ENCODE results near the gene ARPC1B. TPM values are rescaled to one million over a fixed set of nuclear protein-coding genes. Genes with fewer than 3 reads are reported as not detected.

ARPC1B gene
- total and polyA plus RNA-seq, 2 of the 4 experiments (the other 2 are of a cell fraction), result 351 to 488 TPM

- Histone ChIP-seq H4K5ac (ENCODE audit: low read depth, low read length) (peak overlapping the region; percentile 14; the same call in 1 of the 2 replicates), H3K27me3 (ENCODE audit: control insufficient read depth, insufficient read depth, low read length) (no peaks in the 10 kb centered on the region), H4K20me1 (ENCODE audit: insufficient read depth, low read length) (peaks cover 50% of the 10 kb centered on the region), H3K27ac (ENCODE audit: insufficient read depth, low read length) (peak overlapping the region; percentile 99), H4K8ac (ENCODE audit: low read depth in 2 of 2, low read length in 2 of 2) (peak overlapping the region; percentile 86 to 95), H3K4me3 (ENCODE audit: insufficient read depth, low read depth, low read length) (peak overlapping the region; percentile 57), H3K4me1 (ENCODE audit: control insufficient read depth, insufficient read depth, low read length) (peaks cover 8% of the 10 kb centered on the region; the same call in 1 of the 2 replicates), H3K36me3 (ENCODE audit: control insufficient read depth, insufficient read depth, low read length) (peaks cover 29% of the 10 kb centered on the region), H2BK5ac (ENCODE audit: low read depth, low read length, poor library complexity, severe bottlenecking) (peak overlapping the region; percentile 51), H4K91ac (ENCODE audit: insufficient read depth, low read depth, low read length) (peak overlapping the region; percentile 10; the same call in 1 of the 2 replicates), H3K9me1 (ENCODE audit: insufficient read depth, low read length) (peaks cover 10% of the 10 kb centered on the region), H3K4me2 (ENCODE audit: low read depth, low read length) (peak overlapping the region; percentile 96), H3K23ac (ENCODE audit: low read depth, low read length) (peak overlapping the region; percentile 84), H3K18ac (ENCODE audit: low read depth, low read length) (no peak overlapping the region), H2AFZ (replicated peaks; ENCODE audit: low read length, poor library complexity) (peak overlapping the region; percentile 100), H3K9me3 (ENCODE audit: control insufficient read depth, insufficient read depth, low read length) (no peaks in the 10 kb centered on the region), H3K14ac (replicated peaks; ENCODE audit: low read depth, low read length) (peak overlapping the region; percentile 84), H2BK120ac (ENCODE audit: low read depth, low read length) (no peak overlapping the region), H2AK5ac (ENCODE audit: low read depth, low read length) (peak overlapping the region; percentile 65; the same call in 1 of the 2 replicates), H2BK20ac (ENCODE audit: low read depth, low read length) (no peak overlapping the region), H3K79me1 (ENCODE audit: low read depth in 1 of 2, low read length in 2 of 2) (peaks cover 16 to 56% of the 10 kb centered on the region in 2 experiments), H3K9ac (ENCODE audit: low read depth, low read length) (peak overlapping the region; percentile 98), H2BK15ac (ENCODE audit: low read depth, low read length) (no peak overlapping the region), H3K56ac (ENCODE audit: extremely low read depth, insufficient read depth, low read length) (peak overlapping the region; percentile 100), H3K4ac (ENCODE audit: low read depth, low read length) (peak overlapping the region; percentile 81), H2AK9ac (replicated peaks; ENCODE audit: low read depth, low read length, poor library complexity) (peak overlapping the region; percentile 73)
- ChIA-PET POLR2A (ENCODE audit: unreplicated experiment) (interaction anchor here (0.5 to 1.4 kb wide), 4 partner anchors 9 to 80 kb away, joined by 3 to 4 read pairs (median 4); partner anchors contain the start of genes CPSF4 and PTCD1), CTCF (interaction anchor here (0.6 kb wide), 1 partner anchor 12 kb away, joined by 4 read pairs; no protein-coding TSS in a partner anchor)
- DNase-seq (no peak), ATAC-seq (ENCODE audit: low read depth) (peak; percentile 0; the same call in 1 of the 2 replicates)
- WGBS, 2 experiments (ENCODE audit: extremely low coverage in 2 of 2, insufficient read length in 1 of 2), result 0% methylated on average over 11 of the region's 18 CpGs; no CpG with 5 or more reads in 1 of the 2 experiments
- TF ChIP-seq ELK1 (IDR thresholded peaks at IDR 0.05; ENCODE audit: borderline replicate concordance, low read depth, low read length), result no peak
- TF ChIP-seq POLR2A (IDR thresholded peaks at IDR 0.05; ENCODE audit: low read depth, low read length), result no peak
- no peak for TF ChIP-seq BHLHE40 (IDR thresholded peaks at IDR 0.05; ENCODE audit: low read depth, low read length)
- no peak for TF ChIP-seq RAD21 (IDR thresholded peaks at IDR 0.05; ENCODE audit: low read length)
- TF ChIP-seq USF2 (IDR thresholded peaks at IDR 0.05; ENCODE audit: low read depth, low read length), result no peak
- TF ChIP-seq CHD1 (IDR thresholded peaks at IDR 0.05; ENCODE audit: low read depth, low read length), result no peak
- no peak for TF ChIP-seq SMC3 (IDR thresholded peaks at IDR 0.05; ENCODE audit: low read depth, low read length)
- TF ChIP-seq CEBPB (IDR thresholded peaks at IDR 0.05; ENCODE audit: low read depth, low read length), result no peak
- TF ChIP-seq MAZ (IDR thresholded peaks at IDR 0.05; ENCODE audit: borderline replicate concordance, low read depth, low read length), result no peak
- no peak for TF ChIP-seq FOS (IDR thresholded peaks at IDR 0.05; ENCODE audit: low read depth, low read length)
- TF ChIP-seq RCOR1 (IDR thresholded peaks at IDR 0.05; ENCODE audit: insufficient replicate concordance, low read length), result no peak
- no peak for TF ChIP-seq MAFK (IDR thresholded peaks at IDR 0.05; ENCODE audit: low read depth, low read length)
- TF ChIP-seq RFX5 (IDR thresholded peaks at IDR 0.05; ENCODE audit: low read depth, low read length), result no peak
- TF ChIP-seq NFE2L2 (IDR thresholded peaks at IDR 0.05; ENCODE audit: low read depth, low read length), result no peak
- TF ChIP-seq MXI1 (IDR thresholded peaks at IDR 0.05; ENCODE audit: borderline replicate concordance, low read depth, low read length), result no peak
- TF ChIP-seq CTCF (conservative IDR thresholded peaks at IDR 0.05; ENCODE audit: low read depth, low read length), result no peak
- intact Hi-C loops (cut with micrococcal nuclease), result no loop called here
- dilution Hi-C loops (cut with HindIII; ENCODE audit: low sequenced_read_pairs, unreplicated experiment), result no loop called here
- TSS peak; percentile 62 for BruUV-seq (replicated peaks)
- in situ Hi-C loops (cut with MboI; ENCODE audit: low sequenced_read_pairs), result no loop called here
These were observed 34.7 kb downstream of the ARPC1B start for GRCh38 chr7:99409192-99409572.
